ENCODE results near the gene BABAM2.
"Not testable (repeated sequence)": the region's sequence is repeated elsewhere in the genome, so short reads cannot be mapped to it uniquely, and the experiment has no call there.

The BABAM2 gene

DNA sequence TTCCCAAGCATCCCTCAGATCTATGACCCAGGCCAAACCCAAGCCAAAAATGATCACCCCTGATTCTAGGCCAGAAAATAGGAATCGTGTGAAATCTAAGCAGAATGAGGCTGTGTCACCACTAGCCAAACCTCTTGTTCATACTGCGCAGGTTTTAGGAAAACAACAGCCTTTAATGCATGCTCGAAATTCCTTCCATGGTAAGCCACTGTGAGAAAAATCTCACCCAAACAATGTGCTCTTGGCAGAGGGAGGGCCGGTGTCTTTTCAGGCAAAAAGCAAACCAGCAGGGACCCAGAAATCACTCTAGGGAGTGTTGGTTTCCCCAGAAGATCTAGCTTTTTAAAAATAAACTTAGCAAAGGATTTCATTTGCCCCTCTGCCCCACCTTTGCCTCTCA is 430.9 kb downstream of the BABAM2 start:
- no peak for DNase-seq

DNA sequence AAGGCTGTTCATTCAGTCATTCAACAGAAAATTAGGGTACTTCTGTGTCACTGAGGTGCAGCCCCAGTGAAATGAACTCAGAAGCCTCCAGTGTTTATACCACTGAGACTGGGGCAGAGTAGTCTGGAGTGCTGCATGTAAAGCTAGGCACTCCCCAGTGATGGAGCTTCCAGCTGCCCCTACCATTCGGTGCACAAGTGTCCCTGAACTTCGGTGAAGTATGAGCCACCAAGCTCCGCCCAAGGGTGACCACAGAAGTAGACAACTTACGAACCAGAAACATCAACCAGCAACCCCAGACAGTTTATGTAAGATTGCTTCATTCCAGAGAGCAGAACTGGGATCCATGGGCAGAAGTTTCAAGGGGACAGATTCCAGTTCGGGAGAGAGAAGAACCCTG is 431.5 kb downstream of the BABAM2 start:
- no peak for DNase-seq

DNA sequence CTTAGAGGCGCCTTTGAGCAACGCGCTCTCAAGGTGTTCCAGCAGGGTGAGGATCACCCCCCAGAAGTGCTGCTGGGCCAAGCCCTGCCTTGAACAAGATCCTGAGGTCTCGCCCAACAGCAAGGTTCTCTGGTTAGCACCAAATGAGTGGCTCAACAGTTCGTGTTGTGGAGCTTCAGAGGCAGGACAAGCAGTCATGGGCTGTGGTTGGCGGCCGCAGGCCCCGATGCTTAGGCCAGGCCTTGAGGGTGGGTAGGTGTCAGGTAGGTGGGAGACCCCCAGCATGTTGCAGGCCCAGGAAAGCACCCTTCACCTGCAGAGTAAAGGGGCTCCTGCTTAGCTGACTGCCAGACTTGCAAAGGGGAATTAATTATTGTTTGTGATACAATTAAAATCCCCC is 431.9 kb downstream of the BABAM2 start:
- no peak for DNase-seq

DNA sequence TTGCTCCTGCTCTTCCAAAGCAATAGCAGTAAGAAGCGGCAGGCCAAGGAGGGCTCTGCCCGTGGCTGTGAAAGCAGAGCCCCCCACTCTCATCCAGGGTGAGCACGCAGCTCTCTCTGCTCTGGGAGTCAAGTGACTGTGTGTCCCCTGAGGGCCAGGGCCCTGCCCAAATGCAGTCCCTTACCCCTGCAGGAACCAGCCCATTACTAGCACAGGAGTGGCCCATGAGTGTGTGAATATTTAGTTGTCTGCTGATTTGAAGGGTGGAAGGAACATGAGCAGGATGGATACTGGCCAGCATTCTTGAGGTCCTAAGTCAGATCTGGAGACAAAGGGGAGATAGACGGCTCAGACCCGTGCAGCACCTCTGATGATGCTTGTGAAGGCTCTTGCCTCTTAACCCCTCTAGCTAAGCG is 432.5 kb downstream of the BABAM2 start:
- no peak for DNase-seq

DNA sequence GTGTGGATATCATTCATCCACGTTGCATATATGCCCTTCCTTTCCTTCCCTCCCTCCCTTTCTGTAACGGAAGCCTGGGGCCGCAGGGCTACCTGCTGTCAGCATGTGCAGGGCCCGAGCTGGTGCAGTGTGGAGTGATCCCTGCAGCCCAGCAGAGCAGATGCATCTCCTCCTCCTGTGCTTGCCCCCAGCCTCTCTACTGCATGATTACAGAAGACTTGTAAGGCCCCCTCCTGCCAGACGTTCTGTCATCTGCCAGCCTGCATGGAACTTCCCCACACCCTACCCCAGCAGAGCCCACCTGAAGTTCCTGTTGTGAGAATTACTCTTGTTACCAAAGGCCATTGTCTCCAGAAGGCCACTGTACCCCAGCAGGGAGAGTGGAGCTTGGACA is 434.6 kb downstream of the BABAM2 start:
- no peak for DNase-seq

DNA sequence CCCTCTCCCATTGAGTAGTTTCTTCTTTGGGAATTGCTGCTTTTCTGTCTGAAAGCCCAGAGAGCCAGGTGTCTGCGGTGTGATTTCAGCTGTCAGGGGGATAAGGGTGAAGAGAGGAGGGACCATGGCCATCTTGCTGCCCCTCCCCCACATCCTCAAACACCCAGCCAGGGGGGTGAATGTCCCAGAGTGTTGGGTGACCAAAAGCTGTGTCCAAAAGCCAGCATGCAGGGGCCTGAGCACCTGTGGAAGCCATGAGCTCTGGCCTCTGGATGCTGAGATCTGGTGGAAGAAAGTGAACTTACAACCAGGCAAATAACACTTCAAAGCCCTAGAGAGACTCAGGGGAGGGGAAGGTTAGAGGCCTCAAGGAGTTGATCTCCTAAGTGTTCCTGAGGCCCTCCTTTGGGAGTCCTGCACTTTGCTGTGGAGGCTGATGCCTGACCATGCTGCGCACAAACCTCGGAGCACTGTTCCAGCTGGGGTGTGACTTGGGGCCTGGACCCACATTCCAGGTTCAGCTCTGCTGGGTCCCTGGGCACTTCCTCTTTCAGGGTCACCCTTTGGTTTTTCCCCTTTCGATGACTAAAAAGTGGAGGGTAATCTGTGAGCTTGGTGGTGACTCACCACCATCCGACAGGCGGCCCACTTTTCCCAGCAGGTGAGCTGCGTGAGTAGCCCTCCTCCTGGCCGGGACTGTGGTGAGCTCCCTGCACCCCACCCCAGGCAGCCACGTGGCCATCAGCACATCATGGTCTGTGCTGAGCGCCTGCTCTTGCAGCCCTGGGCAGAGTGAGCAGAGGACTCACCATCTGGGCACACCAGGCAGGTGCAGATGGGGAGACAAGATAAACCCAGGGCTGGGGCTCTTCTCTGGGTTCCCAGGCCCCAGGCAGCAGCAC is 435.3 kb downstream of the BABAM2 start:
- DNase-seq = no peak

DNA sequence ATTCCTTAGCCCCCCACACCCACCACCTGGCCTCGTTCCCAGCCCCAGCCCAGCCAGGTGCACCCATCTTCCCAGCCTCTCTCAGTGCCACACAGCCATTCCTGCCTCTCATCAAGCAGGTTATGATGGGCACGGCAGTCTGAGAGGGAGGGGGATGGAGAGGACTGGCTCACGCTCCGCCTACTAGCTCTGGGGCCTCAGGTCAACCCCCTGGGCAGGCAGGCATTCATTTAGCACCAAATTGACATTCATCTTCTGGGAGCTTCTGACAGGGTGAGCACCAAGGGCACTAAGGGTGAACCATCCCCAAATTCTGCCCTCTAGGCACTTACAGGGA is 435.9 kb downstream of the BABAM2 start:
- DNase-seq = no peak

DNA sequence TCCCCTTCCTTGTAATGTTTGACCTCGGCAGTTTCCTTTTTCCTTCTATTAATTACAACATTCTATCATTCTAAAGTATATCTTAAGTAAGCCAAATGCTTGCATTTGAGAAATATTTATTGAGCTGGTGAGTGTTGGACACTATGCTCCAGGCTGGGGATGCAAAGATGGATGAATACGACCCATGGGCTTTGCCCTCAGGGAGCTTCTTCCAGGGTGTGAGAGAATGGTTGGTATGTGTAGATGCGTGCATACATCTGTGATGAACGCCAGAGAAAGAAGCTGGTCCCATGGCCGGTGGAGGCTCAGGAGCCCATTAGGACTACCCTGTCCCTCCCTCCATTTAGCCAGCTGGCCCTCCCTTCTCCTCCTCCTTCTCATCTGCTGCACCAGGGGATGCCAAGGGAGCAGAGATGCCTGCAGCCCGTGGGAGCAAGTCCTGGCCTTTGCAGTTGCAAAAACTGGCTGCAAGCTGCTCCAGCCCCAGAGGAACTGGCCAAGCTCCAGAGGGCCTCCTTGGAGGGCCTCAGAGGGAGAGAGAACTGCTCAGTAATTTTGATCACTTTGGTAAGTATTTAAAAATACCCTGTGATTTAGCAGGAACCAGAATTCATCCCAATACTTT is 436.5 kb downstream of the BABAM2 start:
- no peak for DNase-seq

DNA sequence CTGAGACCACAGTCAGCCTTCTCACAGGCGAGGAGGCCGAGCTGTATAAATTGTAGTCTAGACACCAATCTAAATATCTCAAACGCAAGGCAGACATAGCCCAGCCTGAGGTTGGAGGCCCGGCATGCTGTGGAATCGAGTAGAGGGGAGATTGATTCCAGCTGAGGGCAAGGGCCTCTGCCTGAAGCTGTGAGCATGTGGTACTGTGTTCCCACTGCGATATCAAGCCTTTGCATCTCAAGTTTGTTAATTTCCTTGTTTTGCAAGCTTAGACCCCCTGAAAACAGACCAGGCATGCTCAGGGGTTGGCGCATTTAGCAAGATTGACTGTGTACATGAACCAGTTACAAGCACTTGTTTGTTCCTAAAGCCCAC is 437.0 kb downstream of the BABAM2 start:
- no peak for DNase-seq

DNA sequence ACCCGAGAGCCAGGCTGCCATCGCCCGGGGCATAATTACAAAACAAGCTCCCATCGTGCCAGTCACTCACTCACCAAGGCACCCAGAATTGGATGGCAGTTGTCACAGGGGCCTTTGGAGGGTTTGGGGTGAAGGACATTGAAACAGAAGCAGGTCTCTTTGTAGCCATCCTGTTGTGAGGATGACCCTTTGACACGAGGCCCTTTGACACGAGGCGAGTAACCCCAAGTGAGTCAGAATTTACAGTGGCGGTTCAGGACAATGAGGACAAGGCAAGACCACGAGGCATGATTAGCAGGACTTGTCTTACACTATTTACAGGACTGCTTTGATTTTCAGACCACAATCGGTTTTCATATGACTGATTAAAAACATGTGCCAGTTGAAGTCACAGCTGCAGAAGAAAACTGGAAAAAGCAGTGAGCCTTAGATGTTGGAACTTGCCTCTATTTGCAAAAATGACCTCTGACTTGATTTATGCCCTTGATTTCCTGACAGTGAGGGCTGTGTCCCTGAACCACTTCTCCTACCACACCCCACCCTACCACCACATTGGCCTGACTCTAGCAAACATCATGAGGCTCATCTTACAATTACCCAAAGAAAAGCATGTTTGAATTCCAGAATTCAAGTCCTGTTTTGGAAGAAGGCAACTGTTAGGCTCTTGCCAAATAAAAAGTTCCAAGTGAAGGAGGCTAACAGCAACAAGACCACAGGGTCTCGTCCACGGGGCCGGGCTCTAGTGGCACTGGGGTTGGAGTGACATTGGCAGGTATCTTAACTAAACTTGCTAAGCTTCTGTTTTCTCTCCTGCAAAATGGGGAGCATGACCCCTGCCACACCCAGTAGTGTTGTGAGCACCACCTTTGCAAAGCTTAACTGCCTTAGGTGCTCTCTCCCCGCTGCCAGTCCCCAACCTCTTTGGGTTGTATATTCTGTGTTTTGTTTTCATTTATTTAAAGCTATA is 437.7 kb downstream of the BABAM2 start:
- DNase-seq = no peak

DNA sequence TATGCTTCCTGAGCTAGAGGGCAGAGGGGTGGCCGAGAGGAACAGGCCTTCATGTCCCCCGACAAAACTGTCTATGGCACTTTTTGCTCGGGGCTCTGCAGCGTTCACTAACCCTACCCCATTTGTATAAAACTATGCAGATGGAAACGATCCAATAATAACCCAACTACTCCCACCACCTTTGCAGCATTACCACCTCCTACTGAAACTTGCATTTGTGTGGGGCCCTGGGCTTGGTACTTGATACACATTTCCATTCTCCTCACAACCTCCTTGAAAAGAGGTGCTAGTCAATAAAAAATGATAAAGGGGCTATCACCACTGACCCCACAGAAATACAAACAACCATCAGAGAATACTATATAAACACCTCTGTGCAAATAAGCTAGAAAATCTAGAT is 438.7 kb downstream of the BABAM2 start:
- no peak for DNase-seq

DNA sequence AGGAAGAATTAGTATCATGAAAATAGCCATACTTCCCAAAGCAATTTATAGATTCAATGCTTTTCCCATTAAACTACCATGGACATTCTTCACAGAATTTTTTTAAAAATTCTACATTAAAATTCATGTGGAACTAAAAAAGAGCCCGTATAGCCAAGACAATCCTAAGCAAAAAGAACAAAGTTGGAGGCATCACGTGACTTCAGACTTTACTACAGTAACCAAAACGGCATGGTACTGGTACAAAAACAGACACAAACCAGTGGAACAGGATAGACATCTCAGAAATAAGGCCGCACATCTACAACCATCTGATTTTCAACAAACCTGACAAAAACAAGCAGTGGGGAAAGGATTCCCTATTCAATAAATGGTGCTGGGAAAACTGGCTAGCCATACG is 440.2 kb downstream of the BABAM2 start:
- not testable (repeated sequence) for DNase-seq

DNA sequence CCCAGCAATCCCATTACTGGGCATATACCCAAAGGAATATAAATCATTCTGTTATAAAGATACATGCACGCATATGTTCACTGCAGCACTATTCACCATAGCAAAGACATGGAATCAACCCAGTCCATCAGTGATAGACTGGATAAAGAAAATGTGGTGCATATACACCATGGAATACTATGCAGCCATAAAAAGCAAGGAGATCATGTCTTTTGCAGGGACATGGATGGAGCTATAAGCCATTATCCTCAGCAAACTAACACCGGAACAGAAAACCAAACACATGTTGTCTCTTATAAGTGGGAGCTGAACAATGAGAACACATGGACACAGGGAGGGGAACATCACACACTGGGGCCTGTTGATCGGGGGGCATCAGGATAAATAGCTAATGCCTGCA is 441.3 kb downstream of the BABAM2 start:
- DNase-seq = not testable (repeated sequence)

DNA sequence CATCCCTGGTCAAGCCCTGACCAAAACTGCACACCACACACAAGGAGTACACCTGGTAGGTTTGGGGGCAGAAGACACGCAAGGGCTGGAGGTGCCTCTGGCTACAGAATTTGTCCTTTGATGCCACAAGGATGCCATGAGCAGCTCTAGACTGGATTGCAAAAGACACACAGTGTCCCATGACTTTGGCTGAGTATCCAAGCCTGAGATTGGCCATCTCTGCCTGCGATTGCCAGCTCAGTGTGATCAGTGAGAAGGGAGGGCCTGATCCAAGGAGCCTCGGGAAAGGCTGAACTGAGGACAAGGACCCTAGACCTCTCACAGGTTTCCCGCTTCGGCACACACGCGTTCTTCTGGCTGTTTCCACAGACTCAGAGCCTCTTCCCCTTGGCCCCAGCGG is 442.2 kb downstream of the BABAM2 start:
- DNase-seq = no peak

DNA sequence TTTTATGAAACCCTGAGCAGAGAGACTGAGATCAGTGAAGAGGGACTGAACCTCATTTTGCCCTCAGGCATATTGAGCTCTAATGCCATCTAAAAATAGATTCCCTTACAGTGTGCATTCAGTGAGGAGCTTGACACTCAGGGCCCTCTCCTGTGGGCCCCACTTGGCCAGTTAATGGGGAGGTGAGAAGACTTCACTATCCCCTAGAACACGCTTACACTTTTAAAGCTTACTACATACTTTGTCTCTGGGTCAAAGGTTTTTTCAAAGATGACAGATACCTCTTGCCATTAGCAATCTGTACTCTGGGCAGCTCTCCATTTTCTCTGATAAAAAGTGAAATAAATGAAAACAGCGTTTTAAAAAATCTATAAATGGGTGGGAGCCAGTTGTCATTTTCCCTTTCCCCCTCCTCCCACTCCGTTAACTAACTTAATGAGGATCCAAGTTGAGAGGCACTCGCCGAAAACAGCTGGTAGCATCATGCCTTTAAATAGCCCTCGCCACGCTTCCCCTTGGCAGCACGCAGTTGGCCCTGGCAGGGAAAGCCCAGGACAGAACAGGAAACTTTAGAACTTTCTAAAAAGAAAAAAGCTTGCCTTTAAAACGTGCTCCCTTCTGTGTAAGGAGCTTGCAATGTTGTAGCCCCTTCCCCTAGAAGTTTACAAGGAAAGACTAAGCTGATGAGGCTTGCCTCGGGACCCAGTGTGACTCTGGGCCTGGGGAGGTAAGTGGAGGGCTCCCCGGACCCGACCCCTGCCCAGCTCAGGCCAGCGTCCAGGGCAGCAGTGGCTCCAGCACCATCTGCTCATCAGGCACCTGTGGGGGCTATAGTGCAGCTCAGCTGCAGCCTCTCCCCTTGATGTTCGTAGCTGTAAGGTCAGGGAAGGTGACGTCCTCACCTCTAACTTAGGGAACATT is 443.3 kb downstream of the BABAM2 start:
- no peak for DNase-seq

DNA sequence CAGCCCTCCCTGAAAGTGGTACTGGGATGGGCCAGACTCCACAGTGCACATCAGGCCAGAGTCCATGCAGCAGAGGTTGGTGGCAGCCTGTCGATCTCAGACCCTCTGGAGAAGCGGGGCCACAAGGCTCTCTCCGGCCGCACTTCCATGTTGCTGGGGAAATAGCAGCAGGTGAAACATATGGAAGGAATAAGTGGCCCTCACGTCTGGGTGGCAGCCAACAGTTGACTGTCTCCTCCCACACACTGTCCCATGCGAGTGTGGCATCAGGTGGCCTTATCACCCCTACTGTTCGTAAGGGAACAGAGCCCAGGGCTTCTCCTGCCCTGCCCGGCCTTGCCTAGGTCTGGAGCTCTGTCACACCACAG is 444.0 kb downstream of the BABAM2 start:
- DNase-seq = no peak

DNA sequence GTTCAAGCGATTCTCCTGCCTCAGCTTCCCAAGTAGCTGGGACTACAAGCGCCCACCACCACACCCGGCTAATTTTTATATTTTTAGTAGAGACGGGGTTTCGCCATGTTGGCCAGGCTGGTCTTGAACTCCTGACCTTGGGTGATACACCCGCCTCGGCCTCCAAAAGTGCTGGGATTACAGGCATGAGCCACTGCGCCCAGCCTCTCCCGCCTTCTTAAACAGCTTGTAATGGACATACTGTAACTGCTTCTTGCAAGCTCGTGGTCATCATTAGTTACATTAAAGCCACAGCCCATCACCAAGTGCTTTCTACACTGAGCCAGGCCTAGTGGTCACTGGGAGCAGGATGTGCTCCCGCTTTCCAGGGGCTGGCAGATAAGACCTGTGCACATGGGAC is 444.7 kb downstream of the BABAM2 start:
- DNase-seq = not testable (repeated sequence)

DNA sequence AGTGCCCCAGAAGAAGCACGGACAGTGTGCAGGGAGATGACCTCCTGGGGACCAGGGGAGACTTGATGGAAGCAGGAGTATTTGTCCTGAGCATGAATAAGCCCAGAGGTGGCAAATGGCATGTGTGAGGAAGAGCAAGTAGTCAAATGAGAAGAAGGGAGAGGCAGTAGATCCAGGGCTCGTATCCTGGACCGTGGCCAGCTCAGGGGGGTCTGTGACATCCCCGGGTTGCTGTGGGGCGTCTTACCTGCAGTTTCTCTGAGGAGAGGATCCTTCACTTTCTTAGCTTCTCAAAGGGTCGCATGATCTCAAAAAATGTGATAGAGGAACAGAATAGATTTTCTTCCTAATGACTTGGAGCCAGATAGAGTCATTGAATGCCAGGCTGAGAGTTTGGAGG is 445.1 kb downstream of the BABAM2 start:
- DNase-seq = no peak

DNA sequence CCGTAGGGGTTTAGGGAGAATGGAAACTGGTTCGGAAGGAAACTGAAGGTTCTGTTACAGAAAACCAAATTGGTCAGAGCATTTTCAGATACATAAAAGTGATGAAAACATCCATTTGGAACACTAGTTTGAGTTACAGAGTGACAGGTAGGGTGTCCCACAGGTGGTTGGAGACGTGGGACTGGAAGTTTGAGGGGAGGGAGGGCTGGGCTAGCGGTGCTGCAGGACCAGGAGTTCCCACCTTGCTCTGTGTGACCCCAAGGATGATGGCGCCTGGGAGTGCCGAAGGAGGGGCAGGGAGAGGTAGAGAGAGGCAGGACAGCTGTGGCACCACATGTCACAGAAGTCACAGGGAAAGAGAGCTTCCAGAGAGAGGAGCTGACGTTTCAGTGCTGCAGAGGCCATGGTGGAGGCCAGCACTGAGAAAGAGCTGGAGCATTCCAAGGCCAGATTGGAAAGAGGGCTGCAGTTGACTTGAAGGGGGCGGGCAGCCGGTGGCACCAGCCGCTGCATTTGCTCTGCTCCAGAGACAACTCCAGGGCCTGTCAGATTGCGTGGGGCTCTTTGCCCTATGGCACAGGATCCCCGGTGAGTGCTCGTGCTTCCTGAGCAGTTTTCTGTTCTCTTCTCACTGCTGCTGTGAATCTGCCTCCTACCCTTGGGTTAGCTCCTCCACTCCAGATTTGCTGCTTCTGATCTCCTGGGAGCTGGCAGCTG is 445.9 kb downstream of the BABAM2 start:
- no peak for DNase-seq

DNA sequence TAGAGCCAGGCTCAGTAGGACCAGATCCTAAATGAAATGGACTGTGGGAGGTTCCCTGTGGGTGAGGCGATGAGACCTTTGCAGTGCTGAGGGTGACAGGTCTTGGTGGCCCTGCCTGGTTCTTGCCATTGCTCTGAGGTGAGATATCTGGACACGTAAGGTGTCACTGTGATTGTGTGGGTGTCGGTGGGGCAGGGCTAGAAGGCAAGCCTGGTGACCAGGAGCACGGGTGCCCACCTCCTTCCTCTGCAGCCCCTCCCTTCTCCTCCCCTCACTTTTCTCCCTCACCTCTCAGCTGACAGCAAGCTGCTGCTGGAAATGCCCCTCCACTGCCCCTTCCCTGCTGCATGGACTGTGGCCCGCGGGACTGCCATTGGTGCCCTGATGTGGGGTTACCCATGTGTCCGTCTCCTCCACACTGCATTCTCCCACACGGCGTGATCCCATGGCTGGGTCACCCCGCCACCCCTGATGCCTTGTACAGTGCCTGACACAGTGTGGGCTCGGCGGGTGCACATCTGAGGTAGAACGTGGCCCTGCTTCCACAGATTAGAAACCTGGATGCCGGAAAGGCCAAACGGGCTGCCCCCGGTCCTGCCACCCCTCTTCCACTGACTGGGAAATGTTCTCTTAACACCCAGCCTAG is 446.6 kb downstream of the BABAM2 start:
- DNase-seq = no peak

All from DMS53 (cell line).